CD14-positive monocyte (primary cell): ENCODE data around the gene KDM4C. TPM values are rescaled to one million over a fixed set of nuclear protein-coding genes. Genes with fewer than 3 reads are reported as not detected.

Experiments used
- DNase-seq, 3 donors: peaks; one replicate each; pipeline ENCODE4 v3.0.0-alpha.2; 2011 to 2022
- H2AFZ ChIP-seq: 2 replicates; pipeline ENCODE4 v1.6.0; 2012; ENCODE audit warnings: mild to moderate bottlenecking, low read depth, low read length, inconsistent platforms; ENCODE audit not compliant: insufficient read depth, poor library complexity, severe bottlenecking
- H3K27ac ChIP-seq, 2 donors: 1 replicate in 1 of 2; 2 replicates in 1 of 2; pipeline ENCODE4 v1.5.1; 2012 to 2013; ENCODE audit warnings: low read length in 2 of 2, control low read depth in 1 of 2, inconsistent platforms in 1 of 2, low read depth in 1 of 2, mild to moderate bottlenecking in 1 of 2
- H3K27me3 ChIP-seq, 2 donors: one replicate each; pipeline versions ENCODE4 v1.6.0 to v1.6.1; 2011 to 2013; ENCODE audit warnings: low read length in 2 of 2; ENCODE audit not compliant: control insufficient read depth in 2 of 2, insufficient read depth in 2 of 2
- H3K36me3 ChIP-seq, 2 donors: replicated peaks in 1 of 2; 1 replicate in 1 of 2; 2 replicates in 1 of 2; pipeline versions ENCODE4 v1.5.1 to v1.6.1; 2012 to 2013; ENCODE audit warnings: low read length in 2 of 2, control low read depth in 1 of 2, inconsistent platforms in 1 of 2, mild to moderate bottlenecking in 1 of 2; ENCODE audit not compliant: insufficient read depth in 2 of 2, control insufficient read depth in 1 of 2
- H3K4me1 ChIP-seq, 2 donors: 1 replicate in 1 of 2; 2 replicates in 1 of 2; pipeline versions ENCODE4 v1.5.1 to v1.6.1; 2012 to 2013; ENCODE audit warnings: low read length in 2 of 2, control low read depth in 1 of 2, inconsistent platforms in 1 of 2, mild to moderate bottlenecking in 1 of 2, moderate library complexity in 1 of 2; ENCODE audit not compliant: insufficient read depth in 2 of 2, control insufficient read depth in 1 of 2
- H3K4me2 ChIP-seq: replicated peaks from 2 replicates; pipeline ENCODE3; 2012; ENCODE audit warnings: low read length, moderate library complexity, mild to moderate bottlenecking; ENCODE audit not compliant: poor library complexity, severe bottlenecking; ENCODE audit errors: extremely low read depth
- H3K4me3 ChIP-seq, 3 experiments: fragments of 200-600 bp in 1 of 3; sonication (generic) in 1 of 3; replicated peaks in 1 of 3; 1 replicate in 2 of 3; 2 replicates in 1 of 3; pipeline ENCODE4 v1.5.1; 2011 to 2013; ENCODE audit warnings: low read length in 3 of 3, mild to moderate bottlenecking in 3 of 3, control low read depth in 2 of 3, low read depth in 2 of 3, inconsistent platforms in 1 of 3, moderate library complexity in 1 of 3
- H3K79me2 ChIP-seq: 2 replicates; pipeline ENCODE4 v1.6.0; 2012; ENCODE audit warnings: mild to moderate bottlenecking, control low read depth, inconsistent platforms, low read length, moderate library complexity; ENCODE audit not compliant: insufficient read depth
- H3K9ac ChIP-seq: 2 replicates; pipeline ENCODE4 v1.6.0; 2017; ENCODE audit warnings: low read length, mild to moderate bottlenecking; ENCODE audit not compliant: insufficient read depth, poor library complexity, severe bottlenecking
- H3K9me3 ChIP-seq, 2 donors: replicated peaks in 1 of 2; 1 replicate in 1 of 2; 2 replicates in 1 of 2; pipeline versions ENCODE4 v1.5.1 to v1.6.1; 2012 to 2013; ENCODE audit warnings: low read length in 2 of 2, control low read depth in 1 of 2; ENCODE audit not compliant: control insufficient read depth in 1 of 2, insufficient read depth in 1 of 2
- H4K20me1 ChIP-seq: 2 replicates; pipeline ENCODE4 v1.6.0; 2012; ENCODE audit warnings: mild to moderate bottlenecking, low read length, control low read depth, moderate library complexity; ENCODE audit not compliant: insufficient read depth
- H3K27ac Mint-ChIP-seq, 7 donors: one replicate each; pipeline ENCODE4 v1.8.0; 2020; ENCODE audit warnings: mild to moderate bottlenecking in 7 of 7, mixed read lengths in 7 of 7, moderate library complexity in 6 of 7, inconsistent platforms in 2 of 7
- H3K27me3 Mint-ChIP-seq, 3 donors: one replicate each; pipeline ENCODE4 v1.8.0; 2021 to 2022; ENCODE audit warnings: low read depth in 3 of 3, mild to moderate bottlenecking in 3 of 3, mixed read lengths in 3 of 3, moderate library complexity in 3 of 3, inconsistent platforms in 1 of 3
- H3K36me3 Mint-ChIP-seq, 2 donors: one replicate each; pipeline ENCODE4 v1.8.0; 2020; ENCODE audit warnings: mixed read lengths in 2 of 2, inconsistent platforms in 1 of 2, mild to moderate bottlenecking in 1 of 2
- H3K4me1 Mint-ChIP-seq: one replicate; pipeline ENCODE4 v1.8.0; 2020; ENCODE audit warnings: mild to moderate bottlenecking, mixed read lengths
- H3K4me3 Mint-ChIP-seq, 2 donors: one replicate each; pipeline ENCODE4 v1.8.0; 2020; ENCODE audit warnings: mild to moderate bottlenecking in 2 of 2, mixed read lengths in 2 of 2, moderate library complexity in 1 of 2
- H3K9me3 Mint-ChIP-seq, 7 donors: one replicate each; pipeline ENCODE4 v1.8.0; 2020 to 2022; ENCODE audit warnings: mixed read lengths in 7 of 7, mild to moderate bottlenecking in 6 of 7, moderate library complexity in 6 of 7, inconsistent platforms in 2 of 7
- WGBS: methylation state at CpG from one replicate; pipeline ENCODE4 v1.1.5; 2013; ENCODE audit warnings: missing lambda C conversion rate; ENCODE audit not compliant: insufficient coverage; 5-methylcytosine and 5-hydroxymethylcytosine counted together
- intact Hi-C, 2 donors: fragments of 100-400 bp; cut with micrococcal nuclease; formaldehyde crosslinking; loops; one replicate each; pipeline versions ENCODE4 v1.15.0 to v1.15.1; 2023
- polyA plus RNA-seq, 3 donors: library from polyadenylated mRNA; depleted of rRNA in 1 of 3; unstranded in 2 of 3; stranded (reverse) in 1 of 3; fragments of 300-500 nt in 2 of 3; fragments of >200 nt in 1 of 3; fragmentation: Illumina TruSeq in 2 of 3; gene quantifications; 1 replicate in 2 of 3; 2 replicates in 1 of 3; pipeline ENCODE4 v1.2.3, GENCODE V29; 2012 to 2021
- TF ChIP-seq, protein P1 (sequence below): fragments of 200-600 bp; IDR thresholded peaks from one replicate; pipeline ENCODE4 v1.8.0; 2022; ENCODE audit warnings: antibody characterized with exemption, mild to moderate bottlenecking

Gene KDM4C
- polyA plus RNA-seq, 3 donors, result 15.2 to 36.2 (median 17.1) TPM

DNA sequence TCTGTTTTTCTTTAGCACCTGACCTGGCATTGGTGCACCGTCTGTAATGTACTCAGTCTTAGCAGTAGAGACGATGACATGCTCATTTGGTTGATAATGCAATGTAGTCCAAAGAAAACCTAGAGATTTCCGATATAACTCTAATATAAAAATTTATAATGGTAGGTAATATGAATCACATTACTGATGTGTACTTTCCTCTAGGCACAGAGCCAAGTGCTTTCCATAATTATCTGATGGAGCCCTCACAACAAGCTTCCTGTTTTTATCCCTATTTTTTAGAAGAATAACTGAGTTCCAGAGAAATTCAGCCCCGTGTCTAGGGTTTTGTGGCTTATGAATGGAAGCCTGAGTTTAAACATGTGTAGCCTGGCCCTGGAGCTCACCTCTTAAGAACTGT is 53.7 kb downstream of the KDM4C start:
- H3K9me3 Mint-ChIP-seq, result peaks cover 3 to 10% (median 6%) of the 10 kb centered on the region in 7 donors
- H3K36me3 Mint-ChIP-seq, result peaks cover 30 to 41% of the 10 kb centered on the region in 2 donors
- Histone ChIP-seq H3K36me3 (peaks cover 10 to 31% of the 10 kb centered on the region in 2 donors), H3K27me3 (no peaks in the 10 kb centered on the region), H3K4me3 (no peak overlapping the region), H3K9ac (no peak overlapping the region), H3K4me2 (no peak overlapping the region), H4K20me1 (peaks cover 18% of the 10 kb centered on the region), H2AFZ (no peak overlapping the region), H3K27ac (no peak overlapping the region), H3K79me2 (no peaks in the 10 kb centered on the region), H3K9me3 (peaks cover 0 to 3% of the 10 kb centered on the region in 2 donors), H3K4me1 (no peaks in the 10 kb centered on the region)
- TF ChIP-seq, protein P1, sequence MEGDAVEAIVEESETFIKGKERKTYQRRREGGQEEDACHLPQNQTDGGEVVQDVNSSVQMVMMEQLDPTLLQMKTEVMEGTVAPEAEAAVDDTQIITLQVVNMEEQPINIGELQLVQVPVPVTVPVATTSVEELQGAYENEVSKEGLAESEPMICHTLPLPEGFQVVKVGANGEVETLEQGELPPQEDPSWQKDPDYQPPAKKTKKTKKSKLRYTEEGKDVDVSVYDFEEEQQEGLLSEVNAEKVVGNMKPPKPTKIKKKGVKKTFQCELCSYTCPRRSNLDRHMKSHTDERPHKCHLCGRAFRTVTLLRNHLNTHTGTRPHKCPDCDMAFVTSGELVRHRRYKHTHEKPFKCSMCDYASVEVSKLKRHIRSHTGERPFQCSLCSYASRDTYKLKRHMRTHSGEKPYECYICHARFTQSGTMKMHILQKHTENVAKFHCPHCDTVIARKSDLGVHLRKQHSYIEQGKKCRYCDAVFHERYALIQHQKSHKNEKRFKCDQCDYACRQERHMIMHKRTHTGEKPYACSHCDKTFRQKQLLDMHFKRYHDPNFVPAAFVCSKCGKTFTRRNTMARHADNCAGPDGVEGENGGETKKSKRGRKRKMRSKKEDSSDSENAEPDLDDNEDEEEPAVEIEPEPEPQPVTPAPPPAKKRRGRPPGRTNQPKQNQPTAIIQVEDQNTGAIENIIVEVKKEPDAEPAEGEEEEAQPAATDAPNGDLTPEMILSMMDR, result no peak
- DNase-seq, result no peak
- no peaks in the 10 kb centered on the region for H3K27me3 Mint-ChIP-seq
- no peak overlapping the region for H3K27ac Mint-ChIP-seq
- peaks cover 3% of the 10 kb centered on the region for H3K4me1 Mint-ChIP-seq
- H3K4me3 Mint-ChIP-seq, result no peak overlapping the region
- WGBS, result 100% methylated on average over 1 of the region's 4 CpGs
- intact Hi-C loops, result no loop called here

DNA sequence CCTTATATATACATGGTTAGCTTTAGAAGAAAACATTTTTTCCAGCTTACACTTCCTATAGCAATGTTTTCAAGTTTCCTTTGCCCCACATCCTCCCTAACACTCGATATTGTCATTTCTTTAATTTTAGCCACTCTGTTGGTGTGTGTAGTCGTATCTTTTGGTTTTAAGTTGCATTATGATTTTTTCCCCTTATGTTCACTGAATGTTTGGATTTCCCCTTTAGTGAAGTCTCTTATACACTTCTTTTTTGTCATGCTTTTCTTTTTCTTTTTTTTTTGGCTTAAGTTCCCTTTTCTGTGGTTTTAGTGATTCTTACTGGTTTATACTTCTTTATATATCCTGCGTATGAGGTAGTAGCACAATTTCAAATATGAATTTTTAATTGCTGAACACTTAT is 58.8 kb downstream of the KDM4C start:
- H3K9ac ChIP-seq, result no peak overlapping the region
- peaks cover 0 to 1% (median 0%) of the 10 kb centered on the region in 3 donors for H3K27me3 Mint-ChIP-seq
- H3K27me3 ChIP-seq, result no peaks in the 10 kb centered on the region
- peaks cover 0 to 5% (median 0%) of the 10 kb centered on the region in 7 donors for H3K9me3 Mint-ChIP-seq
- H3K4me1 ChIP-seq, result no peaks in the 10 kb centered on the region
- no CpG with 5 or more reads among the region's 3 CpGs for WGBS
- H3K36me3 Mint-ChIP-seq, result peaks cover 33 to 39% of the 10 kb centered on the region in 2 donors
- H3K4me3 Mint-ChIP-seq, result no peak overlapping the region
- TF ChIP-seq, protein P1, result no peak
- no peak overlapping the region for H3K4me3 ChIP-seq
- H3K27ac Mint-ChIP-seq, result peak overlapping the region in 2 of 7 donors; percentile 26 to 48
- H3K9me3 ChIP-seq, result no peaks in the 10 kb centered on the region
- peaks cover 6% of the 10 kb centered on the region for H3K4me1 Mint-ChIP-seq
- no peak overlapping the region for H3K27ac ChIP-seq
- no peak overlapping the region for H3K4me2 ChIP-seq
- no peak for DNase-seq
- no peaks in the 10 kb centered on the region for H3K79me2 ChIP-seq
- H2AFZ ChIP-seq, result no peak overlapping the region
- H4K20me1 ChIP-seq, result peaks cover 22% of the 10 kb centered on the region
- peaks cover 13 to 41% of the 10 kb centered on the region in 2 donors for H3K36me3 ChIP-seq
- intact Hi-C loops, result no loop called here
